H1 (cell line): Measurements from ENCODE around the gene MCF2L2.

Source experiments
- BACH1 ChIP-seq: IDR thresholded peaks from 2 replicates; pipeline ENCODE4 v1.6.1; 2012; ENCODE audit warnings: low read length, improper control_type of control experiment
- CEBPB ChIP-seq: IDR thresholded peaks from 2 replicates; pipeline ENCODE4 v1.6.1; 2012; ENCODE audit warnings: low read depth, low read length
- CTCF ChIP-seq, 3 experiments: IDR thresholded peaks; 1 replicate in 2 of 3; 2 replicates in 1 of 3; pipeline versions ENCODE4 v1.5.1 to v1.6.1; 2011; ENCODE audit warnings: low read length in 3 of 3, mild to moderate bottlenecking in 3 of 3, inconsistent platforms in 2 of 3, low read depth in 1 of 3, moderate library complexity in 1 of 3; ENCODE audit not compliant: insufficient read depth in 1 of 3; ENCODE audit errors: control extremely low read depth in 1 of 3
- HDAC2 ChIP-seq, 2 experiments: fragments of 300-600 bp in 1 of 2; sonication (generic) in 1 of 2; IDR thresholded peaks; 2 replicates each; pipeline ENCODE4 v1.6.1; 2011 to 2012; ENCODE audit warnings: low read depth in 2 of 2, low read length in 2 of 2, mild to moderate bottlenecking in 2 of 2, moderate library complexity in 2 of 2, borderline replicate concordance in 1 of 2, inconsistent platforms in 1 of 2
- JUN ChIP-seq: IDR thresholded peaks from 2 replicates; pipeline ENCODE4 v1.6.1; 2011; ENCODE audit warnings: low read depth, mild to moderate bottlenecking, improper control_type of control experiment, low read length
- KDM5A ChIP-seq: fragments of 200-600 bp; IDR thresholded peaks from 2 replicates; pipeline ENCODE4 v1.7.1; 2012; ENCODE audit warnings: mild to moderate bottlenecking, low read length, inconsistent platforms, mixed read lengths
- POLR2A ChIP-seq, 2 experiments: IDR thresholded peaks; 1 replicate in 1 of 2; 2 replicates in 1 of 2; pipeline ENCODE4 v1.6.1; 2011; ENCODE audit warnings: low read depth in 2 of 2, low read length in 2 of 2, mild to moderate bottlenecking in 2 of 2; ENCODE audit errors: control extremely low read depth in 1 of 2
- POLR2AphosphoS5 ChIP-seq: IDR thresholded peaks from 2 replicates; pipeline ENCODE4 v1.6.1; 2011; ENCODE audit warnings: low read depth, low read length
- RFX5 ChIP-seq: IDR thresholded peaks from 2 replicates; pipeline ENCODE4 v1.6.1; 2011; ENCODE audit warnings: low read depth, low read length, improper control_type of control experiment, borderline replicate concordance
- SRF ChIP-seq: IDR thresholded peaks from 2 replicates; pipeline ENCODE4 v1.6.1; 2011; ENCODE audit warnings: mild to moderate bottlenecking, low read depth, low read length, moderate library complexity
- TCF12 ChIP-seq: IDR thresholded peaks from 2 replicates; pipeline ENCODE4 v1.6.1; 2011; ENCODE audit warnings: low read depth, mild to moderate bottlenecking, low read length

- TF ChIP-seq TCF12 (no peak), POLR2A (IDR thresholded peaks at IDR 0.05; ENCODE audit: control extremely low read depth in 1 of 2, low read depth in 2 of 2, low read length in 2 of 2) (no peak), CTCF (IDR thresholded peaks at IDR 0.05; ENCODE audit: control extremely low read depth in 1 of 3, insufficient read depth in 1 of 3, low read depth in 1 of 3, low read length in 3 of 3) (no peak), BACH1 (no peak), CEBPB (no peak), JUN (no peak), HDAC2 (IDR thresholded peaks at IDR 0.05; ENCODE audit: borderline replicate concordance in 1 of 2, low read depth in 2 of 2, low read length in 2 of 2) (no peak), SRF (no peak), KDM5A (no peak), RFX5 (no peak), POLR2AphosphoS5 (no peak)
Observed at GRCh38 chr3:183370391-183370790, 58.0 kb downstream of the MCF2L2 start.
